GM12891 (cell line): ENCODE measurements around the gene ZSCAN22.
A peak's percentile ranks its signal among the peaks of the same experiment; 100 is the strongest.
"Not testable (repeated sequence)": the region's sequence is repeated elsewhere in the genome, so short reads cannot be mapped to it uniquely, and the experiment has no call there.

Experiments used
- DNase-seq: peaks from one replicate; pipeline ENCODE4 v3.0.0; 2011; ENCODE audit warnings: low spot score; ENCODE audit not compliant: insufficient read length
- FAIRE-seq: peaks from 2 replicates; lab custom pipeline; 2011; peaks lifted over from hg19 to GRCh38; lab: Jason Lieb, UNC
- PAX5 ChIP-seq: IDR thresholded peaks from 2 replicates; pipeline ENCODE4 v1.6.1; 2011; ENCODE audit warnings: low read length, moderate library complexity, mild to moderate bottlenecking; ENCODE audit not compliant: insufficient read depth, severe bottlenecking
- POLR2A ChIP-seq: IDR thresholded peaks from 2 replicates; pipeline ENCODE4 v1.6.1; 2011; ENCODE audit warnings: low read depth, low read length, control low read depth
- POLR2AphosphoS5 ChIP-seq: IDR thresholded peaks from 2 replicates; pipeline ENCODE4 v1.6.1; 2011; ENCODE audit warnings: low read depth, low read length, control low read depth
- POU2F2 ChIP-seq: IDR thresholded peaks from 2 replicates; pipeline ENCODE4 v1.6.1; 2011; ENCODE audit warnings: low read depth, mild to moderate bottlenecking, control low read depth, low read length, moderate library complexity
- SPI1 ChIP-seq: IDR thresholded peaks from 2 replicates; pipeline ENCODE4 v1.6.1; 2011; ENCODE audit warnings: low read depth, low read length, control low read depth
- TAF1 ChIP-seq: IDR thresholded peaks from 2 replicates; pipeline ENCODE4 v1.6.1; 2011; ENCODE audit warnings: low read depth, low read length, control low read depth

Gene ZSCAN22

GRCh38 chr19:58368561-58369360 lies 42.0 kb downstream of the ZSCAN22 start:
- DNase-seq (no peak), FAIRE-seq (no peak)
- TF ChIP-seq POLR2AphosphoS5 (no peak), SPI1 (no peak), POU2F2 (no peak), TAF1 (no peak), PAX5 (no peak), POLR2A (no peak)

- DNase-seq, result no peak
- TF ChIP-seq POLR2A (no peak), PAX5 (no peak), TAF1 (no peak), SPI1 (no peak), POLR2AphosphoS5 (no peak), POU2F2 (no peak)
- no peak for FAIRE-seq
These were observed 45.7 kb downstream of the ZSCAN22 start for GRCh38 chr19:58372311-58373133.

- FAIRE-seq (no peak), DNase-seq (no peak)
These were observed 47.4 kb downstream of the ZSCAN22 start for GRCh38 chr19:58374200-58374599.

GRCh38 chr19:58376724-58377123 lies 49.9 kb downstream of the ZSCAN22 start:
- DNase-seq, FAIRE-seq: not testable (repeated sequence)

More at GRCh38 chr19:58374200-58374599, 47.4 kb downstream of the ZSCAN22 start:
- TF ChIP-seq PAX5, result no peak
- TF ChIP-seq TAF1, result no peak
- no peak for TF ChIP-seq POLR2A
- TF ChIP-seq SPI1, result no peak
- no peak for TF ChIP-seq POU2F2
- TF ChIP-seq POLR2AphosphoS5, result no peak

GRCh38 chr19:58379246-58379645 lies 52.5 kb downstream of the ZSCAN22 start:
- no peak for FAIRE-seq
- TF ChIP-seq POLR2A (no peak), SPI1 (no peak), POLR2AphosphoS5 (no peak), POU2F2 (no peak), TAF1 (no peak), PAX5 (no peak)
- DNase-seq, result no peak

GRCh38 chr19:58380037-58380661 lies 53.4 kb downstream of the ZSCAN22 start:
- TF ChIP-seq POLR2AphosphoS5 (no peak), SPI1 (no peak), TAF1 (no peak), PAX5 (no peak), POLR2A (no peak), POU2F2 (no peak)
- FAIRE-seq (peak; percentile 68), DNase-seq (no peak)

- FAIRE-seq (peak; percentile 99), DNase-seq (peak; percentile 94)
- peak; percentile 60; the same call in 1 of the 2 replicates for TF ChIP-seq POLR2AphosphoS5
- TF ChIP-seq TAF1, result peak; percentile 84
- 0 out of 2 replicates have a peak, but pooled peaks have one; percentile 41 for TF ChIP-seq POU2F2
- peak; percentile 100 for TF ChIP-seq PAX5
- peak; percentile 69 for TF ChIP-seq POLR2A
- TF ChIP-seq SPI1, result no peak
These were observed 54.1 kb downstream of the ZSCAN22 start, which contains the start of gene ZNF837 for GRCh38 chr19:58380662-58381459. ZNF837 (minus strand) TSS chr19:58381030; CDS start chr19:58369332, 11,698 bp downstream.

- DNase-seq (no peak), FAIRE-seq (no peak)
- TF ChIP-seq TAF1 (0 out of 2 replicates have a peak, but pooled peaks have one; percentile 5), SPI1 (no peak)
These were observed 54.8 kb downstream of the ZSCAN22 start for GRCh38 chr19:58381460-58382212.
